GM12878 (cell line): ENCODE measurements around the gene GPR141. TPM values are rescaled to one million over a fixed set of nuclear protein-coding genes. Genes with fewer than 3 reads are reported as not detected.

Source experiments
- ATAC-seq: fragments of 200-7000 bp; cut with Tn5 transposase; 3 replicates; pipeline ENCODE4 v1.9.1; 2020; ENCODE audit warnings: mild to moderate bottlenecking, moderate library complexity
- BruUV-seq: library from RNA; stranded (reverse); fragments of 400-500 nt; replicated peaks from 2 replicates; lab custom pipeline; 2021; lab: Mats Ljungman, UMichigan
- CTCF ChIA-PET: fragments of 300-600 bp; sonication (Branson Sonifier 250); formaldehyde crosslinking; extraction: SDS; loops from one replicate; lab custom pipeline; 2021; ENCODE audit warnings: inconsistent platforms; lab: Yijun Ruan, JAX
- POLR2A ChIA-PET: fragments of 350-600 bp; formaldehyde crosslinking; extraction: SDS; loops from one replicate; lab custom pipeline; 2021; ENCODE audit warnings: inconsistent platforms; lab: Charles Lee
- RAD21 ChIA-PET: fragments of 300-600 bp; sonication (Branson Sonifier 250); formaldehyde crosslinking; loops from one replicate; lab custom pipeline; 2023; ENCODE audit warnings: antibody characterized with exemption; ENCODE audit not compliant: unreplicated experiment; lab: Charles Lee
- SMC1A ChIA-PET: fragments of 300-600 bp; sonication (Branson Sonifier 250); formaldehyde crosslinking; loops from one replicate; lab custom pipeline; 2023; ENCODE audit not compliant: unreplicated experiment, uncharacterized antibody; lab: Charles Lee
- DNase-seq: peaks from one replicate; pipeline ENCODE4 v3.0.0-alpha.2; 2011; ENCODE audit warnings: low read depth, low spot score
- FAIRE-seq: peaks from 3 replicates; lab custom pipeline; 2011; peaks lifted over from hg19 to GRCh38; lab: Jason Lieb, UNC
- H2AFZ ChIP-seq: 2 replicates; pipeline ENCODE4 v1.6.0; 2011; ENCODE audit warnings: low read depth, low read length, control low read depth; ENCODE audit not compliant: control insufficient read depth
- H3K27ac ChIP-seq: 2 replicates; pipeline ENCODE4 v1.5.1; 2011; ENCODE audit warnings: control low read depth; ENCODE audit not compliant: control insufficient read depth, insufficient read depth
- H3K27me3 ChIP-seq, 2 experiments: replicated peaks in 1 of 2; 2 replicates each; pipeline versions ENCODE4 v1.6.0 to v1.6.1; 2011; ENCODE audit warnings: low read length in 1 of 2; ENCODE audit not compliant: control insufficient read depth in 2 of 2, insufficient read depth in 2 of 2
- H3K36me3 ChIP-seq, 2 experiments: 2 replicates each; pipeline ENCODE4 v1.5.1; 2011; ENCODE audit warnings: low read length in 1 of 2; ENCODE audit not compliant: control insufficient read depth in 2 of 2, insufficient read depth in 2 of 2
- H3K4me1 ChIP-seq: 2 replicates; pipeline ENCODE4 v1.6.1; 2011; ENCODE audit warnings: mild to moderate bottlenecking, low read length, moderate library complexity, mixed read lengths; ENCODE audit not compliant: control insufficient read depth, insufficient read depth
- H3K4me2 ChIP-seq: 2 replicates; pipeline ENCODE4 v1.6.0; 2011; ENCODE audit warnings: control low read depth; ENCODE audit not compliant: control insufficient read depth, insufficient read depth
- H3K4me3 ChIP-seq: fragments of 200-600 bp; sonication (generic); 2 replicates; pipeline ENCODE4 v1.5.1; 2016
- H3K79me2 ChIP-seq: 2 replicates; pipeline ENCODE4 v1.6.0; 2011; ENCODE audit warnings: low read length; ENCODE audit not compliant: control insufficient read depth, insufficient read depth
- H3K9ac ChIP-seq: 2 replicates; pipeline ENCODE4 v1.8.0; 2011; ENCODE audit warnings: low read length, control low read depth, mixed read lengths; ENCODE audit not compliant: control insufficient read depth, insufficient read depth
- H3K9me3 ChIP-seq: replicated peaks from 3 replicates; pipeline ENCODE4 v1.5.1; 2011; ENCODE audit warnings: mild to moderate bottlenecking, low read length; ENCODE audit not compliant: control insufficient read depth, insufficient read depth
- H4K20me1 ChIP-seq: 2 replicates; pipeline ENCODE4 v1.6.0; 2011; ENCODE audit not compliant: control insufficient read depth, insufficient read depth
- BACH1 ChIP-seq: fragments of 450-650 bp; IDR thresholded peaks from 2 replicates; pipeline ENCODE4 v1.6.1; 2017; ENCODE audit warnings: mild to moderate bottlenecking, borderline replicate concordance
- CBFB ChIP-seq: IDR thresholded peaks from 2 replicates; pipeline ENCODE4 v1.6.1; 2016; ENCODE audit warnings: antibody characterized with exemption, low read depth
- CREB1 ChIP-seq: IDR thresholded peaks from 2 replicates; pipeline ENCODE4 v1.6.1; 2012; ENCODE audit warnings: low read depth, mild to moderate bottlenecking, inconsistent platforms
- IKZF1 ChIP-seq: fragments of 450-650 bp; conservative IDR thresholded peaks from 2 replicates; pipeline ENCODE4 v1.6.1; 2017; ENCODE audit warnings: antibody characterized with exemption, mild to moderate bottlenecking
- MAX ChIP-seq: IDR thresholded peaks from 2 replicates; pipeline ENCODE4 v1.6.1; 2012; ENCODE audit warnings: low read depth, low read length, improper control_type of control experiment
- MTA3 ChIP-seq: IDR thresholded peaks from 2 replicates; pipeline ENCODE4 v1.6.1; 2012; ENCODE audit warnings: low read length, inconsistent platforms, borderline replicate concordance
- PML ChIP-seq: IDR thresholded peaks from 2 replicates; pipeline ENCODE4 v1.6.1; 2012; ENCODE audit warnings: low read length, inconsistent platforms
- SIN3A ChIP-seq: IDR thresholded peaks from 2 replicates; pipeline ENCODE4 v1.6.1; 2012; ENCODE audit warnings: low read depth, low read length, improper control_type of control experiment
- SP1 ChIP-seq: IDR thresholded peaks from one replicate; pipeline ENCODE4 v1.6.1; 2011; ENCODE audit warnings: low read depth, low read length
- SUPT20H ChIP-seq: IDR thresholded peaks from 2 replicates; pipeline ENCODE4 v1.6.1; 2011; ENCODE audit warnings: low read depth, mild to moderate bottlenecking, low read length, moderate library complexity, borderline replicate concordance; ENCODE audit not compliant: control insufficient read depth
- ZZZ3 ChIP-seq: IDR thresholded peaks from 2 replicates; pipeline ENCODE4 v1.6.1; 2011; ENCODE audit warnings: low read depth; ENCODE audit not compliant: control insufficient read depth, insufficient read length
- WGBS: methylation state at CpG from one replicate; pipeline ENCODE4 v1.1.6; 2016; ENCODE audit warnings: low lambda C conversion rate; ENCODE audit not compliant: insufficient replicate concordance, insufficient coverage; ENCODE audit errors: missing lambda C conversion rate; 5-methylcytosine and 5-hydroxymethylcytosine counted together
- in situ Hi-C: fragments of 300-500 bp; cut with MboI; formaldehyde crosslinking; loops from 9 replicates; pipeline ENCODE4 v1.14.3; 2018; ENCODE audit warnings: mixed read lengths
- intact Hi-C: fragments of 100-400 bp; cut with micrococcal nuclease; formaldehyde crosslinking; loops from one replicate; pipeline ENCODE4 v1.14.2; 2022; ENCODE audit not compliant: unreplicated experiment
- polyA plus RNA-seq, 11 experiments: library from polyadenylated mRNA; depleted of rRNA in 4 of 11; unstranded in 6 of 11; stranded (reverse) in 5 of 11; fragments of >200 nt; fragmentation: Nextera tagmentation in 4 of 11; fragmentation: Illumina TruSeq in 1 of 11; extraction: Ambion mirVana in 4 of 11; extraction: Trizol in 1 of 11; gene quantifications; 1 replicate in 1 of 11; 2 replicates in 10 of 11; pipeline versions ENCODE4 v1.2.1 to v1.2.3, GENCODE V29; 2011 to 2016; ENCODE audit warnings: inconsistent platforms in 2 of 11, missing spikeins in 2 of 11, low read depth in 1 of 11
- total RNA-seq, 4 experiments: library from RNA; depleted of rRNA in 3 of 4; stranded (reverse); fragments of >200 nt in 3 of 4; fragmentation: Illumina TruSeq in 1 of 4; extraction: Trizol in 1 of 4; gene quantifications; 2 replicates each; pipeline versions ENCODE4 v1.2.1 to v1.2.3, GENCODE V29; 2013 to 2021

GPR141 gene
- total and polyA plus RNA-seq, 10 of the 15 experiments (the other 5 are each of a cell fraction or from before 2014, with no cell fraction given): 0.56 to 3.9 (median 1.2) TPM

- TF ChIP-seq CBFB (no peak), SIN3A (no peak), CREB1 (no peak), MAX (no peak), ZZZ3 (no peak), SUPT20H (no peak), IKZF1 (no peak), BACH1 (no peak), SP1 (no peak), MTA3 (no peak), PML (no peak)
- Histone ChIP-seq H4K20me1 (no peaks in the 10 kb centered on the region), H3K79me2 (no peaks in the 10 kb centered on the region), H3K4me2 (no peak overlapping the region), H3K36me3 (no peaks in the 10 kb centered on the region), H3K4me3 (no peak overlapping the region), H2AFZ (no peak overlapping the region), H3K9ac (no peak overlapping the region), H3K27ac (no peak overlapping the region), H3K4me1 (peaks cover 12% of the 10 kb centered on the region), H3K9me3 (peaks cover 2% of the 10 kb centered on the region), H3K27me3 (no peaks in the 10 kb centered on the region)
- DNase-seq (no peak), ATAC-seq (no peak), FAIRE-seq (no peak)
- in situ Hi-C loops (no loop called here), intact Hi-C loops (no loop called here)
- POLR2A ChIA-PET: no interaction called here
- CTCF ChIA-PET: no interaction called here
- no TSS peak for BruUV-seq
- WGBS: 71% methylated on average over 4 of the region's 4 CpGs
- RAD21 ChIA-PET: no interaction called here
- SMC1A ChIA-PET: interaction anchor here (0.7 kb wide), 1 partner anchor 834 kb away, joined by 3 read pairs; no protein-coding TSS in a partner anchor
These were observed 23.0 kb upstream of the GPR141 start for GRCh38 chr7:37660614-37661013.
